Right lobe of liver (tissue), 6 donors: Measurements from ENCODE around the gene CLCN4. TPM values are rescaled to one million over a fixed set of nuclear protein-coding genes. Genes with fewer than 3 reads are reported as not detected.
A peak's percentile ranks its signal among the peaks of the same experiment; 100 is the strongest.

Experiments
- ATAC-seq, 4 donors: fragments of 200-7000 bp; cut with Tn5 transposase; one replicate each; pipeline ENCODE4 v1.9.1; 2020; ENCODE audit warnings: mild to moderate bottlenecking in 4 of 4, moderate library complexity in 4 of 4
- DNase-seq, 3 donors: peaks; one replicate each; pipeline ENCODE4 v3.0.0-alpha.2; 2020
- H3K27ac ChIP-seq, 3 donors: fragments of 200-600 bp; one replicate each; pipeline ENCODE4 v1.8.0; 2022
- H3K27me3 ChIP-seq, 2 donors: fragments of 200-600 bp; one replicate each; pipeline ENCODE4 v1.8.0; 2022
- H3K36me3 ChIP-seq, 4 donors: fragments of 200-600 bp; sonication (generic) in 1 of 4; one replicate each; pipeline versions ENCODE4 v1.5.1 to v1.8.0; 2017 to 2022; ENCODE audit warnings: control low read depth in 1 of 4
- H3K4me1 ChIP-seq, 4 donors: fragments of 200-600 bp; sonication (generic) in 1 of 4; one replicate each; pipeline versions ENCODE4 v1.5.1 to v1.8.0; 2017 to 2022; ENCODE audit warnings: control low read depth in 1 of 4
- H3K4me3 ChIP-seq, 3 donors: fragments of 200-600 bp; one replicate each; pipeline ENCODE4 v1.8.0; 2022
- H3K9me3 ChIP-seq, 4 donors: fragments of 200-600 bp; sonication (generic) in 1 of 4; one replicate each; pipeline versions ENCODE4 v1.5.1 to v1.8.0; 2017 to 2022; ENCODE audit warnings: control low read depth in 1 of 4
- CTCF ChIP-seq, 4 donors: fragments of 200-600 bp in 3 of 4; fragments of 450-650 bp in 1 of 4; IDR thresholded peaks; one replicate each; pipeline versions ENCODE4 v1.5.1 to v1.8.0; 2016 to 2022; ENCODE audit warnings: antibody characterized with exemption in 4 of 4, mild to moderate bottlenecking in 2 of 4
- POLR2A ChIP-seq: fragments of 450-650 bp; IDR thresholded peaks from one replicate; pipeline ENCODE4 v1.6.1; 2017; ENCODE audit warnings: antibody characterized with exemption, mild to moderate bottlenecking
- WGBS: methylation state at CpG from one replicate; pipeline ENCODE4 v1.1.6; 2018; ENCODE audit warnings: low coverage, low lambda C conversion rate; ENCODE audit not compliant: insufficient coverage; ENCODE audit errors: missing lambda C conversion rate; 5-methylcytosine and 5-hydroxymethylcytosine counted together
- intact Hi-C, 2 donors: fragments of 100-400 bp; cut with DNase I; formaldehyde crosslinking; loops; one replicate each; pipeline versions ENCODE4 v1.11.2 to v1.14.1; 2022
- total RNA-seq, 6 experiments: library from RNA; depleted of rRNA in 2 of 6; stranded (reverse); fragments of >200 nt in 2 of 6; fragmentation: NEBNext Ultra II Directional in 3 of 6; extraction: Animal tissue kit (Norgen Biotek cat#: 25700) in 3 of 6; gene quantifications; one replicate each; pipeline versions ENCODE4 v1.1.0 to v1.2.4, GENCODE V29; 2016 to 2023
- donor health status: DM: no; HTN: yes; CAD: no.
- donor health status: DM: no; HTN: no; CAD: no.
- donor health status: DM: no; HTN: no; CAD: no.
- donor health status: DM: no; HTN: yes; CAD: no.
- donor health status: DM: no; HTN: yes; CAD: no.

The CLCN4 gene
- total RNA-seq, 6 experiments from 2014 or later: 3.5 to 5.5 (median 4.0) TPM

GRCh38 chrX:10171249-10171648 is 14.5 kb downstream of the CLCN4 start:
- DNase-seq (no peak), ATAC-seq (no peak)
- Histone ChIP-seq H3K4me3 (no peak overlapping the region), H3K27me3 (no peaks in the 10 kb centered on the region), H3K9me3 (no peaks in the 10 kb centered on the region), H3K36me3 (no peaks in the 10 kb centered on the region), H3K4me1 (peaks cover 0 to 13% (median 6%) of the 10 kb centered on the region in 4 donors), H3K27ac (no peak overlapping the region)
- TF ChIP-seq CTCF (IDR thresholded peaks at IDR 0.05) (no peak), POLR2A (no peak)
- intact Hi-C loops: no loop called here
- 46% methylated on average over 5 of the region's 5 CpGs for WGBS

- WGBS: 51% methylated on average over 5 of the region's 11 CpGs
- peaks cover 0 to 17% (median 6%) of the 10 kb centered on the region in 4 donors for H3K4me1 ChIP-seq
- no peaks in the 10 kb centered on the region for H3K9me3 ChIP-seq
- no peak overlapping the region for H3K4me3 ChIP-seq
- no peak for ATAC-seq
- peak overlapping the region; percentile 64 to 78 (median 70) for H3K27ac ChIP-seq
- DNase-seq: no peak
- no peaks in the 10 kb centered on the region for H3K36me3 ChIP-seq
- no peaks in the 10 kb centered on the region for H3K27me3 ChIP-seq
- intact Hi-C loops: no loop called here
- TF ChIP-seq POLR2A: no peak
Measured at GRCh38 chrX:10172877-10173276, 16.1 kb downstream of the CLCN4 start.

- ATAC-seq (peak; percentile 69 to 79 (median 74)), DNase-seq (peak; percentile 66 to 80 (median 73))
- WGBS: 21% methylated on average over 10 of the region's 19 CpGs
- H3K27me3 ChIP-seq: no peaks in the 10 kb centered on the region
- H3K4me1 ChIP-seq: peaks cover 0 to 15% (median 6%) of the 10 kb centered on the region in 4 donors
- intact Hi-C loops: no loop called here
- no peak overlapping the region for H3K4me3 ChIP-seq
- no peak for TF ChIP-seq POLR2A
- no peaks in the 10 kb centered on the region for H3K9me3 ChIP-seq
- no peaks in the 10 kb centered on the region for H3K36me3 ChIP-seq
- peak overlapping the region; percentile 64 to 78 (median 70) for H3K27ac ChIP-seq
Measured at GRCh38 chrX:10173331-10173900, 16.6 kb downstream of the CLCN4 start.

- 58% methylated on average over 7 of the region's 9 CpGs for WGBS
- Histone ChIP-seq H3K9me3 (no peaks in the 10 kb centered on the region), H3K36me3 (no peaks in the 10 kb centered on the region), H3K27me3 (no peaks in the 10 kb centered on the region), H3K4me3 (no peak overlapping the region), H3K27ac (peak overlapping the region; percentile 26 to 70 (median 64)), H3K4me1 (peaks cover 0 to 11% (median 5%) of the 10 kb centered on the region in 4 donors)
- intact Hi-C loops: no loop called here
- DNase-seq (no peak), ATAC-seq (no peak)
- TF ChIP-seq POLR2A (no peak), CTCF (IDR thresholded peaks at IDR 0.05) (no peak)
Measured at GRCh38 chrX:10174051-10174450, 17.3 kb downstream of the CLCN4 start.

GRCh38 chrX:10174810-10175209 is 18.0 kb downstream of the CLCN4 start:
- ATAC-seq (no peak), DNase-seq (no peak)
- peak overlapping the region in 1 of 3 donors; percentile 70 for H3K27ac ChIP-seq
- intact Hi-C loops: no loop called here
- TF ChIP-seq CTCF (IDR thresholded peaks at IDR 0.05) (no peak), POLR2A (no peak)
- no peaks in the 10 kb centered on the region for H3K9me3 ChIP-seq
- no peak overlapping the region for H3K4me3 ChIP-seq
- no peaks in the 10 kb centered on the region for H3K27me3 ChIP-seq
- H3K4me1 ChIP-seq: peaks cover 0 to 11% (median 4%) of the 10 kb centered on the region in 4 donors
- WGBS: 53% methylated on average over 7 of the region's 7 CpGs
- H3K36me3 ChIP-seq: no peaks in the 10 kb centered on the region
